SK-N-SH (cell line): ENCODE results near the gene FRRS1L. TPM values are rescaled to one million over a fixed set of nuclear protein-coding genes. Genes with fewer than 3 reads are reported as not detected.

Experiments used
- CTCF ChIA-PET: fragments of 300-600, 350-600 bp; formaldehyde crosslinking; extraction: SDS; loops from one replicate; lab custom pipeline; 2021; lab: Yijun Ruan, JAX
- POLR2A ChIA-PET: fragments of 350-600 bp; sonication (Branson Sonifier 250); formaldehyde crosslinking; extraction: SDS; loops from one replicate; lab custom pipeline; 2020; ENCODE audit warnings: antibody characterized with exemption, inconsistent platforms; lab: Yijun Ruan, JAX
- DNase-seq: peaks from one replicate; pipeline ENCODE4 v3.0.0; 2012
- H2AFZ ChIP-seq: fragments of 200-600 bp; sonication (generic); 2 replicates; pipeline ENCODE4 v1.8.1; 2016; ENCODE audit warnings: antibody characterized with exemption, mild to moderate bottlenecking, low read depth
- H3F3A ChIP-seq: fragments of 200-600 bp; sonication (generic); replicated peaks from 2 replicates; pipeline ENCODE3; 2016; ENCODE audit warnings: antibody characterized with exemption, mild to moderate bottlenecking; ENCODE audit not compliant: insufficient read depth
- H3K27ac ChIP-seq, 2 experiments: fragments of 200-500 bp in 1 of 2; fragments of 200-600 bp in 1 of 2; sonication (Bioruptor generic) in 1 of 2; sonication (generic), shearing (Covaris generic) in 1 of 2; 2 replicates each; pipeline versions ENCODE4 v1.5.1 to v1.6.1; 2014 to 2016; ENCODE audit warnings: low read depth in 2 of 2, inconsistent platforms in 1 of 2, low read length in 1 of 2, mild to moderate bottlenecking in 1 of 2, mixed read lengths in 1 of 2
- H3K27me3 ChIP-seq: fragments of 200-600 bp; sonication (generic), shearing (Covaris generic); 2 replicates; pipeline ENCODE4 v1.6.1; 2016; ENCODE audit warnings: mixed run types; ENCODE audit not compliant: insufficient read depth
- H3K36me3 ChIP-seq, 2 experiments: fragments of 200-500 bp in 1 of 2; fragments of 200-600 bp in 1 of 2; sonication (Bioruptor generic) in 1 of 2; sonication (generic) in 1 of 2; replicated peaks in 1 of 2; 2 replicates each; pipeline versions ENCODE3 to v1.5.1; 2014 to 2016; ENCODE audit warnings: low read length in 1 of 2, mild to moderate bottlenecking in 1 of 2; ENCODE audit not compliant: insufficient read depth in 2 of 2, control insufficient read depth in 1 of 2
- H3K4me1 ChIP-seq, 2 experiments: fragments of 200-500 bp in 1 of 2; fragments of 200-600 bp in 1 of 2; sonication (Bioruptor generic) in 1 of 2; sonication (generic), shearing (Covaris generic) in 1 of 2; 2 replicates each; pipeline versions ENCODE4 v1.5.1 to v1.6.1; 2014 to 2016; ENCODE audit warnings: low read depth in 1 of 2, low read length in 1 of 2, mixed run types in 1 of 2; ENCODE audit not compliant: insufficient read depth in 2 of 2, control insufficient read depth in 1 of 2
- H3K4me2 ChIP-seq: fragments of 200-600 bp; sonication (generic), shearing (Covaris generic); 2 replicates; pipeline ENCODE4 v1.6.1; 2017; ENCODE audit warnings: mixed run types
- H3K4me3 ChIP-seq, 2 experiments: fragments of 200-500 bp in 1 of 2; fragments of 200-600 bp in 1 of 2; sonication (Bioruptor generic) in 1 of 2; sonication (generic), shearing (Covaris generic) in 1 of 2; 2 replicates each; pipeline versions ENCODE4 v1.5.1 to v1.8.1; 2014 to 2016; ENCODE audit warnings: low read depth in 2 of 2, inconsistent platforms in 1 of 2, low read length in 1 of 2, mild to moderate bottlenecking in 1 of 2, mixed read lengths in 1 of 2, moderate library complexity in 1 of 2
- H3K79me2 ChIP-seq: fragments of 200-600 bp; sonication (generic); 2 replicates; pipeline ENCODE4 v1.8.1; 2017; ENCODE audit warnings: mild to moderate bottlenecking; ENCODE audit not compliant: insufficient read depth
- H3K9ac ChIP-seq: fragments of 200-600 bp; sonication (generic); 2 replicates; pipeline ENCODE4 v1.6.1; 2017; ENCODE audit warnings: mixed run types
- H3K9me2 ChIP-seq: fragments of 200-600 bp; sonication (generic); 2 replicates; pipeline ENCODE4 v1.6.1; 2017; ENCODE audit warnings: mixed run types
- H3K9me3 ChIP-seq: fragments of 200-600 bp; sonication (generic); 2 replicates; pipeline ENCODE4 v1.6.1; 2017; ENCODE audit warnings: mixed run types, mild to moderate bottlenecking, moderate library complexity
- H4K20me1 ChIP-seq: fragments of 200-600 bp; sonication (generic); 2 replicates; pipeline ENCODE4 v1.6.1; 2017; ENCODE audit warnings: mild to moderate bottlenecking, mixed run types; ENCODE audit not compliant: insufficient read depth
- CHD2 ChIP-seq: fragments of 150-350 bp; IDR thresholded peaks from 2 replicates; pipeline ENCODE4 v1.6.1; 2018; ENCODE audit warnings: low read length; ENCODE audit not compliant: partially characterized antibody
- CTCF ChIP-seq: fragments of 200-600 bp; sonication (generic); IDR thresholded peaks from 2 replicates; pipeline ENCODE4 v1.6.1; 2017; ENCODE audit warnings: antibody characterized with exemption, mild to moderate bottlenecking, moderate library complexity
- FOXM1 ChIP-seq: IDR thresholded peaks from 2 replicates; pipeline ENCODE4 v1.4.0; 2012; ENCODE audit warnings: low read depth, mild to moderate bottlenecking
- GATA2 ChIP-seq: sonication (generic); formaldehyde crosslinking; IDR thresholded peaks from 2 replicates; pipeline ENCODE4 v1.5.0; 2020; ENCODE audit warnings: mild to moderate bottlenecking, missing genetic modification reagents
- NFIC ChIP-seq: IDR thresholded peaks from 2 replicates; pipeline ENCODE4 v1.4.0; 2012; ENCODE audit warnings: borderline replicate concordance
- PBX3 ChIP-seq: IDR thresholded peaks from 2 replicates; pipeline ENCODE4; 2012
- RAD21 ChIP-seq: IDR thresholded peaks from 2 replicates; pipeline ENCODE4 v1.6.1; 2012; ENCODE audit warnings: mild to moderate bottlenecking, low read length
- SIN3A ChIP-seq: IDR thresholded peaks from 2 replicates; pipeline ENCODE4 v1.6.1; 2012; ENCODE audit warnings: low read depth, mild to moderate bottlenecking, low read length, moderate library complexity, borderline replicate concordance
- ZBTB33 ChIP-seq: IDR thresholded peaks from 2 replicates; pipeline ENCODE4 v1.4.0; 2012; ENCODE audit warnings: low read depth, borderline replicate concordance
- WGBS: methylation state at CpG from one replicate; pipeline ENCODE4 v1.1.6; 2017; ENCODE audit warnings: low lambda C conversion rate; 5-methylcytosine and 5-hydroxymethylcytosine counted together
- polyA plus RNA-seq, 3 experiments: library from polyadenylated mRNA; depleted of rRNA; stranded (reverse); fragments of >200 nt; gene quantifications; 2 replicates each; pipeline ENCODE4 v1.2.3, GENCODE V29; 2012
- TF ChIP-seq, protein P1 (sequence below): IDR thresholded peaks from 2 replicates; pipeline ENCODE4 v1.4.0; 2012; ENCODE audit warnings: low read depth, borderline replicate concordance

Gene FRRS1L
- polyA plus RNA-seq, 1 of the 3 experiments (the other 2 are of a cell fraction): 3.7 TPM

- POLR2A ChIA-PET: no interaction called here
- Histone ChIP-seq H3K27me3 (no peaks in the 10 kb centered on the region), H3K9me2 (no peaks in the 10 kb centered on the region), H3K4me1 (peaks cover 0 to 3% of the 10 kb centered on the region in 2 experiments; a peak in 1 of 4 replicates), H3F3A (no peaks in the 10 kb centered on the region), H2AFZ (no peak overlapping the region), H3K36me3 (no peaks in the 10 kb centered on the region), H3K9ac (no peak overlapping the region), H3K9me3 (no peaks in the 10 kb centered on the region), H3K4me3 (no peak overlapping the region), H3K4me2 (no peak overlapping the region), H4K20me1 (no peaks in the 10 kb centered on the region), H3K27ac (no peak overlapping the region), H3K79me2 (no peaks in the 10 kb centered on the region)
- TF ChIP-seq NFIC (no peak), FOXM1 (no peak), CHD2 (no peak), CTCF (peak; percentile 47), SIN3A (no peak), ZBTB33 (no peak)
- TF ChIP-seq, protein P1, sequence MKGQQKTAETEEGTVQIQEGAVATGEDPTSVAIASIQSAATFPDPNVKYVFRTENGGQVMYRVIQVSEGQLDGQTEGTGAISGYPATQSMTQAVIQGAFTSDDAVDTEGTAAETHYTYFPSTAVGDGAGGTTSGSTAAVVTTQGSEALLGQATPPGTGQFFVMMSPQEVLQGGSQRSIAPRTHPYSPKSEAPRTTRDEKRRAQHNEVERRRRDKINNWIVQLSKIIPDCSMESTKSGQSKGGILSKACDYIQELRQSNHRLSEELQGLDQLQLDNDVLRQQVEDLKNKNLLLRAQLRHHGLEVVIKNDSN: no peak
- peak; percentile 35 for DNase-seq
- 78% methylated on average over 5 of the region's 5 CpGs for WGBS
- CTCF ChIA-PET: interaction anchor here (1.1 kb wide), 1 partner anchor 15 kb away, joined by 4 read pairs; no protein-coding TSS in a partner anchor
These were observed 23.0 kb downstream of the FRRS1L start for GRCh38 chr9:109143881-109144562.

DNA sequence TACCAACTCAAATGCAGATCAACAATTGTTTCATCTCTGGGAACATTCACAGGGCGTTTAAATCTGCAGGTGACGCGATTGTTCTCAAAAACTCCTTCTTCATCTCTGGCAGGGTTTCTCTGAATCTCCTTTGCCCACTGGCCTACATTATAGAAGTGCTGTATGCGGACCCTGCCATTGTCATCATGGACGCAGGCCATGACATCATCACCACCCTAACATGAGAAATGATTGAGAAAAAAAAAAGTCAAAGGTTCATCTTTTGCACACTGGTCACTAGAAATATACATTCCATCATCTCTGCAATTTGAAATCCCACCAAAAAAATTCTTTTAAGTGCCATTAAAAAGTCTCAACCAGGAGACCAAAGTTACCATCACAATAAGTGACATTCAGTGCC lies 25.7 kb downstream of the FRRS1L start:
- Histone ChIP-seq H3K4me1 (peaks cover 0 to 3% of the 10 kb centered on the region in 2 experiments; a peak in 1 of 4 replicates), H3K36me3 (no peaks in the 10 kb centered on the region), H3K4me3 (no peak overlapping the region), H3F3A (no peaks in the 10 kb centered on the region), H3K9me2 (no peaks in the 10 kb centered on the region), H3K27me3 (no peaks in the 10 kb centered on the region), H3K79me2 (no peaks in the 10 kb centered on the region), H4K20me1 (no peaks in the 10 kb centered on the region), H3K27ac (no peak overlapping the region), H3K9ac (no peak overlapping the region), H3K9me3 (no peaks in the 10 kb centered on the region), H3K4me2 (no peak overlapping the region), H2AFZ (no peak overlapping the region)
- CTCF ChIA-PET: no interaction called here
- WGBS: 97% methylated on average over 5 of the region's 5 CpGs
- no peak for DNase-seq
- TF ChIP-seq ZBTB33: no peak
- no peak for TF ChIP-seq PBX3
- TF ChIP-seq RAD21: no peak
- no peak for TF ChIP-seq CTCF
- TF ChIP-seq GATA2 (CRISPR knock-in tag): no peak
- POLR2A ChIA-PET: no interaction called here
